HG03025 (cell line): Measurements from ENCODE around the gene RAD51B.

ENCODE experiments used
- ATAC-seq: cut with Tn5 transposase; IDR thresholded peaks from one replicate; pipeline ENCODE4 v1.9.1; 2021; ENCODE audit warnings: mild to moderate bottlenecking, moderate library complexity; ENCODE audit not compliant: unreplicated experiment, low FRiP score

The RAD51B gene

DNA sequence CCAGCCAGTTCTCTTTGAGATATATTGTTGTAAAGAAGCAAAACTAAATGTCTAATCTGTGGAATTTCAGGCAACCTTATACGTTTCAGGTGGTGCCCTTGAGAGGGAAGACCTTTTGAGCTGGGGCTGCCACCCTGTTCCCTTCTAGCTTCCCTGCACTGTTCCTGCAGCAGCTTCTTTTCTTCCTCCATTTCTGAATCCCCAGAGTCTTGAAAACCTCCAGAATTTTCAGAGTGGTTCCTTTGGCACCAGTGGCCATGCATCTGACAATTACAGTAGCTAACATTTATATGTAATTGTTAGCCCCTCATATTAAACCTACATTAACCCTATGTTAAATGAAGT is 702.0 kb downstream of the RAD51B start:
- ATAC-seq = no peak

DNA sequence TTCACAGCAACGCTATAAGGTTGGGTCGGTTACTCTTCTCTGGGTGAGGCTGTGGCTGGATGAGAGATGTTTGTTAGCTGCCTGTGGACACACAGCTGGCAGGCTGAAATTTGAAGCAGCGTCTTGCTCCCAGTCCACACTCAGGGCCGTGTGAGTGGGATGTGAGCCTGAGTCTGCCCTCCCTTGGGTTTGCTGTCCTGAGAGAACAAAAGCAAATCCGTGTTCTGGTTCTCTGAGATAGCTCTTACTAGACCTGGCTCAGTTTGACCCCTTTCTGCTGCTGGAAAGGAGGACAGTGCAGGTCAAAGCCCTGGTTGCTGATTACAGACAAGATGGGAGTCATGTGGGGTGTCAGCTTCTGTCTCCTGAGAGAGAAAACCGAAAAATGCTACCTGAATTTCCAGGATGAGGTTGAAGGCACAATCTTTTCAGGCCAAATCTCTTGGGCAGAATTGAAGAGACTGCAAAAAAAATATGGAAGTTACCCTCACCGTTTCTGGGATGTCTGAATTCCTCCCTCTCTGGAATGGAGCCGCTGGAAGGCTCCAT is 702.5 kb downstream of the RAD51B start:
- ATAC-seq = no peak

DNA sequence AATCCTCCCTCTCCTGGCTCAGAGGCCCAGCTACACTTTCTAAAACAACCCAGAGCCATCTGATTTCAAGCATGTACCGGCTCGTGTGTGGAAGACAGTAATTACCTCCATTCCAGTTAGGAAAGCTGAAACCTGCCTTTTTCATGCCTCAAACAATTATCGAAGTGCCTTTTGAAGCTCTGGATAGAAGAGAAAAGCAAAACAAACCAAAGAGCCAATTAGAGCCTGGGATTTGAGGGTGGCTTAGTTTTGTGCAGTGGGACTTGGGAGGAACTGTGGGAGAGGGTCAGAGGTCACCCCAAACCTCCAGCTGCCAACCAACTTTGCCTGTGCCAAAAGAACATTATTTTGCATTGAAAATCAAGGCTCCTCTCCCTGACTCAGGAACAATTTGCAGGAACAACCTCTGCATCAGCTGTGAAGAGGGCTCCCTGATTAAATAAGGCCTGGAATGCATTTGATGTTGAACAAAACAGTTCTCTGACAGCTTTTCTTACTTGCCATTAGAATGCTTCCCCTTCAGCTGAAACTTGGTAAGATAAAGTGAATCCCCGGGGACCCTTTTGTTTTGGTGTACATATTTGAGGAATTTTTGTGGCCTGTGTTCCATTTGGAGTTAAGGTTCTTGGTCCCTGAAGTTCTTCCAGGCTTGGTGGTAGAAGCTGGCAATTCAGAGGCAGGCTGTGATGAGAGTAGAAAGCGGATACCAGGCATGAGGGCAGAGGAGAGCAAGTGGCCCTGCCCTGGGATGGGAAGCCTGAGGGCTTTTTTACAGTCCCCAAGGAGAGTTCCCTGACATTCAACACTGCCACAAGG is 703.1 kb downstream of the RAD51B start:
- no peak for ATAC-seq

DNA sequence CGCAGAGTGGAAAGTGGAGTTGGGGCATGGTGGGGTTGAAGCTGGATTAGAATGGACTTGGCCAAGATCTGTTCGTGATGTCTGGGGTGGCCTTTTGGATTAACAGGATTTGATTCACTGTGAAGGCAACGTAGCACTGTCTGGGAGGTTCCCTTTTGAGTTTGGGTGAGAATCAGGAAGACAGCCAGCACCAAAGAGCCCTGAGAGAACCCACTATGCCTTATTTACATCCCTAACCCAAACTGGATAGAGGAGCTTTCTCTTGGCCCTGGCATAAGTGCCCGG is 703.7 kb downstream of the RAD51B start:
- ATAC-seq = no peak

DNA sequence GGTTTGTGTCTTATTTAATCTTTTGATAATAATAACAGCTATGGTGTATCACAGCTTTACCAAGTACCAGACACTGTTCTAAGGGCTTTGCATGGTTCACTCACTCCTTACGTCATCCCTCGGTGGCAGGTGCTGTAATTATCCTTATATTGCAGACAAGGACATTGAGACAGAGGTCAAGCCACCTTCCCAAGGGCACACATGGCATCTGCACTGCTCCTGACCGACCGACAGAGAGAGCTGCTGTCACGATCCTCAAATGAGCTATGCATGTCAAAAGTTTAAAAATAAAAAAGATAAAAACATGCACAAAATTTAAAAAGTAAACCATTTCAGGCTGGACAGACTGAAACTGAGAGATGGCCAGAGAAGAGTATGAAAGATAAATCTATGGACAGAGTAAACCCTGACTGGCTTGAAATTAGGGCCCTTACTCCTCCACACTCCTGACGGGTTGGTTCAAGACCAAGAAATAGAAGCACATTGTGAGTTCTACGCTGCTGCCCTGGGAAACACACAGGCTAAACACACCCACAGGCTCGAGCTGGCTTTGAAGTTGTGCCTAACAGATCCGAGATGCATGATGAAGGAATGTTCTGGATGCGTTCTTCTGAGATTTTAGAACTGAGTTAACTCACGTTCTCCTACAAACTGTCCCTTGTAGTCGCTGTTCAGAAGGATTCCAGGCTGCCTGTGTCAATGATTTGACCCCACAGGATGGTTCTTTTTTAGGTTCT is 704.6 kb downstream of the RAD51B start:
- ATAC-seq = no peak

DNA sequence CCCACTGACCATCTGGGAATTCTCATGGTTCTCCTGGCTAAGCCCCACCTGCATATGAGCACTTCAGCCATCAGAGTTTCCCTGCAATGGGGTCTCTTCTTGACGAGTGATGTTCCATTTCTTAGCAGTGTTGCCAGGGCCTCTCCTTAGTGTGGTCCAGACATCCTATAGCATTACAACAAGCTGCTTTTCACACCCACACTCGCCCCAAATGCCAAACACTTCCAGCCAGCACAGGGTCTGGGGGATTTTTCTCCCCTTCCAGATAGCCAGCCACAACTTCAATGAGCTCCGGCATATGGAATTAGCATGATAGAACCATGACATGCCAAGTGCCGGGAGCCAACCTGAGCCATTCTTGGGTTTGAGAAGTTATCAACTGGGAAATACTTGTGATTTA is 705.9 kb downstream of the RAD51B start:
- no peak for ATAC-seq

DNA sequence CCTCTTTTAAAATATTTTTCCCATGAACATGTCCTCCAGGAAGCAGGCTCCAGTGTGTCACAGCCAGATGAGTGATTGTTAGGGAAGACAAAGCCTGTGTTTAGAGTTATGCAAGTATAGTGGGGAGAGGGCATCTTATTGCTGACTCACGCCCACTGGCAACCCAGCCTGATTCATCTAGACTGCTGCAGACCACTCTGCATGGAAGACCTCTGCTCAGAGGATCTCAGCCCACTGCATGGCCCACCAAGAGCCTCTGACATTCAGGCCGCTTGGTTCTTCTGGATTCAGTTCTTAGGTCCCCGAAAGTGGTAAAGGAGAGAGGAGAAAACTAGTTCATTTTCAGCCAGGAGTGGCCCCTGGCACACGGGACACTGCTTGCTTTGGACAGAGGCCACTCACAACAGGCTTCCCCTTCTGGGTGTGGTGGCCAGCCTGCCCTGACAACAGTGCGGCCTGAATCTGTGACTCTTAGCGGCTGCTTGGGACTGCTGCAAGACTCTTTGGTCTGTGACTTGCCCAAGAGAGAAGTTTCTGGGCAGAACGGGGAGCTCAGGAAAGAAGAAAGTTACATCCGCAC is 707.0 kb downstream of the RAD51B start:
- no peak for ATAC-seq

DNA sequence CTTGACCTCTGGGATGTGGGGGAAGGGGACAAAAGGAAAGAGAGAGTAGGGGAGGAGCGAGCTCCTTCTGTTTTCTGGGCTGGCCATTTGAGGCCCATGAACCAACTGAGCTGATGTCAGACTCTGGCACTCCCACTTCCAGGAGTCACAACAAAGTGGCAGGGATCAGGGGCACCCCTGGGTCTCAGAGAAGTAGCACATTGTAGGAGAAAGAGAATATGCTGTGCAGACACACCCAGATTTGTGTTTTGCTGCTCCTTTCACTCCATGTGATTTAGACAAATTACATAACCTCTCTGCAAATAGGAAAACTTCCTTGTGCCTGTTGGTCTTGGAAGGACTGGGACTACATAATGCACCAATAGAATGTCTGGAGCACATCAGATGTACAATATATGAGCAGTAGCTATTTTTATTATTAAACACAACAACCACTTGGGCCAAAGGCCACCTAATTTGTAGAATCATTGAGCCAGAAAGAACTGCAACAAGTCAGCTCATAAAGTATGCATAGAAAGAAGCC is 707.8 kb downstream of the RAD51B start:
- no peak for ATAC-seq

DNA sequence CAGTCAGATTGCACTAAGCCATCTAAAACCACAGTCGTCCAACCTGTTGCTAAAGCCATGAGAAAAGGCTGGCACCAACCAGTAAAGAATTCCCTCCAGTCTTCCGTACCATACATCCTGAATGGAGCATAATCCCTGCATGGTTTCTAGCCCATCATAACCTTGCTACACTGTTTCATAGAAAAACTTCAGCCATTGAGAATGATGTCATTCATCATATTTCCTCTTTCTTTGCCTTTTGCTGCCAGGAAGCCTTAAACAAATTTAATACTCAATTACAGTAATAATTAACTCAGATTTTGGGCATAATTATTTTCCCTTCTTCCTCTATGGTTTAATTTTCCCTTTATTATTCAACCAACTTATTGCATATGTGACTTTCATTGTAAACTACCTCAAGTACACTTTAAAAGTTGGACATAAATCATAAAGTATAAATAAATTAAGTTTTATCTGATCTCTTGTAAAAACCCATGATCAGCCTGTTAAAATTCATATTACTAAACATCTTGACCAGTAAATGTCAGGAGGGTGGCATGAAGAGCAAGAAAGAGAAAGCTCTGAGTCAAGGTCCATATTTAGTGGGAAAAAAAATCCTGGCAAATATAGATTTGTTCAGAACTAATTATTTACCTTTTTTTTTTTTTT is 708.6 kb downstream of the RAD51B start:
- no peak for ATAC-seq

DNA sequence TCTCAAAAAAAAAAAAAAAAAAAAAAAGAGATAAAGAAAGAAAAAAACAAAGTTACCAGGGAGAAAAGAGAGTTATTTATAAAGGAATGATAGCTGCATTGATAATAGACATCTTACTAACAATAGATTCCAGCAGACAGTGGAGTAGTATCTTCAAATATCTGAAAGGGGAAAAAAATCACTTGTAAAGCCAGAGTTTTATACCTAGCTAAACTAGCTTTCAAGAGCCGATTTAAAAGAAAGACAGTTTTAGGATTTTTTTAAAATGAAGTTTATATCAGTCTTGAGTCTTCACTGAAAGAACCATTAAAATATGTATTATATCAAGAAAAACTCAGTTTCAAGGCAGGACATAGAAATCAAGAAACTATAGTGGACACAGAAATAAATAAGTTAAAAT is 710.9 kb downstream of the RAD51B start:
- ATAC-seq = no peak

DNA sequence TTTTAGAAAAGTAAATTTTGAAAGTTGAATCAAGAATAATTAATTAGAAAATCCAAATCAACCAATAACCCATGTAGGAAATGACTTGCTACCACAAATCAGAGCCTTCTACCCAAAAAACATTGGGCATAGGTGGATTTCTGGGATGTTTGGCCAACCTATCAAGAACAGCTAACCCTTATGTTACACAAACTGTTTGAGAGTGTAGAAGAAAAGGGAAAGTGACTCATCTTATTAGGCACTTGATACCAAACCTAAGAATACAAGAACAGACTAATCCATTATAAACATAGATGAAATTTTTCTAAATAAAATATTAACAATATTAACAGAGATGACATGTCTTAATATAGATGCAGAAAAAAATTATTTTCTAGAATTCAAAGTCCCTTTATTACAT is 712.9 kb downstream of the RAD51B start:
- ATAC-seq = no peak

DNA sequence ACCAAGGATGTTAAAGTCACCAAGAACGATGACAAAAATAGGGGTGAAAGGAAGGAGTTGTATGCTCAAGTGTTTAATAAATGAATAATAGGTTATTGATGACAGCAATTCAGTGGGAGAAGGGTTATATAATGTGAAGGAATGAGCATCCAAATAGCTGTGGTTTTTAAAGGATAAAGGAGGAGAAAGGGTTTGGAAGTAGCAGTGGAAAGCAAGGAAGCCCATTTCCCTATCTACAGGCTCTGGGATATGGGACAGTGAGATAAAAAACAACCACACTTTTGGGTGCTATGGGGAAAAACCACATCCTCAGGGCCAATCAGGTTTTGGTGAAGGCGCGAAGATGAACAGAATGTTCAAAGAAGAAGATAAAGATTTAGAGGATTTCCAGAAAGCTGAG is 714.7 kb downstream of the RAD51B start:
- no peak for ATAC-seq

DNA sequence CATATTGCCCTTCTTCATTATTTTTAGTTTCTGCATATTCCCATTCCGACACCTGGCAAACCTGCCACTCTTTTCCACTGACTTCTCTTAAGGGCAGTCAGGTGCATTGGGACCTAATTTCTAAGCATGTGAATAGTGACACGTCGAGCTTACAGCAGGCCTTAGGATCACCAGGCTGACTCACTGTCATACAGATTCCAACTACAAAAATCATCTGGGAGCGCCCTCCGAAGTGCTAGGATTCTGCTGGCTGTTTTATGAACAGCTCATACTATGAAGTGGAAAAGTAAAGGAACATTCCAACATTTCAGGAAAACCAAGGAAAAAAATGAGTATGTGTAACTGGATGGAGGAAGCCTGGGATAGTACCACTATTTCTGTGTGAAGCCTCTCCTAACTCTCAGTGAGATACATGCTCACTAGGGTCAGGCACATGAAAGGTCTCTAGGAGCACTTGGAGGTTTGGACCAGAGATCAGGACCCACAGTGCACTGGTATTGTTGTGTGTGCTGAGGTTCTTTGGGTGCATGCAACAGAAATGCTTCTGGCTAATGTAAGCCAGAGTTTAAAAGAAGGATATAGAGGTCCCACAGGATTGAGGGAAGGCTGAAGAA is 715.9 kb downstream of the RAD51B start:
- no peak for ATAC-seq

DNA sequence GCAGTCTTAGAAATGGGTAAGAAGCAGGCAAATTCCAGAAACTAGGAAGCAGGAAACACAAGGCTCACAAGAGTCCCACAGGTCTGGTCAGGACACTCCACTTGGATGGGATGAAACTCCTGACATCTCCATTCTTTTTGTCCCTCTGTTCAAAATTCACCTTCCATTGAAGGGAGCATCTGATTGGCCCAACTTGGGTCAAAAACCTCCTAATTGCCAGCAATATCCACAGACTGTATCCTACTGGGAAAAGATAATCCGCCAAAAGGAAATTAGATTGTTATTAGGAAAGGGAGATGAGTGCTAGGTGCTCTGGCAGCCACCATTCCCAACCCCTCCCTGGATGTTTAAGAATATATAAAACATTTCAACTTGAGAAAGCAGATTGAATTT is 716.4 kb downstream of the RAD51B start:
- no peak for ATAC-seq

DNA sequence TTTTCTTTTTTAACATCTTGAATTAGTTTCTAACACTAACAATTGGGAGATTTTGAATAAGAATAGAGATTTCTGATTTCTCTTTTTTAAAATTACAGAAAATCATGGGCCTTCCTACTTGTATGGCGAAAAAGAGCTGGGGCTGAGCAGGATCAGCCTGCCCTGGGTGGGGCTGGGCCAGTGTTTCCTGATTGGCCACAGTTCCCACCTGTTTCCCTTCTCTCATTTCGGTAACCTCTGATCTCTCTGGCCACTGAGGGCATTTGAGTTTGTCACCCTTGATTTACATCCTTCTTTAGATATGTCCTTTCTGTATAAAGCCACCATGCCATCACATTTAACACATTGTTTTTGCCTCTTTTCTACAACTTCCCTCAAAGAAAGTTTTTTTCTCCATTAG is 719.1 kb downstream of the RAD51B start:
- ATAC-seq = no peak

DNA sequence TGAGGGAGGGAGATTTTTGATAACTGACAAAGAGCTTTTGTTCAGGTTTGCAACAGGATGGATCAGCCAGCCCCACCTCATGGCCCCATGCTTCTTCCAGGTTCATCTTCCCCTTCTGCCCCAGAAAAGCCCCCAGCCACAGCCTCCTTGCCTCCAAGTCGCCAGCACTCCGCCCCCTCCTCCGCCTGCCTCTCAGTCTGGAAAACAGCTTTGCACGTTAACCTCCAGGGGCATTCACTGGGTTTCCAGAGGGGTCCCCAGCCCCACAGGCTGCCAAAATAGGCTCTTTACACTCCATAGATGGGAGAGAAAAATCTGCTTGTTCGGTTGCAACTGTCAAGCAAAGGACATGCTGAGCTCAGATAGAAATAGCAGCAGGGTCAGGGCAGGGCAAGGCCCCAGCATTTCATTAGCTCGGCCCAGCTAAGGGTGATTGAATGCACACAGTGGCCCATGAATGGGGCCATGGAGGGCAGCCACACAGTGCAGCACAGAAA is 719.7 kb downstream of the RAD51B start:
- no peak for ATAC-seq

DNA sequence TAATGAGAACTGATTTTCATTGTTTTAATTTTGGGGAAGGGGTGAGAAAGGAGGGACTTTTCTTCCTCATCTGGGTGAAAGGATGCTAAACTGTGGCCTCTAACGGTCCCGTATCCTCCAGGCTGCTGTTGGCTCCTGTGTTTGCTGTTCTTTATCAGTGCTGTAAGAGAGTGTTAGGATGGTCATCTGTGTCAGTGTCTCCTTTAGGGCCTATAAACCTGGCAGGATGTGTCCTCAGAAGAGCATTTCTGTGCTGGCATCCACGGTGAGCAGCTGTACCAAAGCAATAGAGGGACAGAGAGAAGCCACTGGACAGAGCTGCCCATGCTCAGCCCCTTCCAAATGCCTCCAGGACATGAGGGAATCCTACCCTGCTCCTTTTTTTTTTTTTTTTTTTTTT is 720.2 kb downstream of the RAD51B start:
- ATAC-seq = no peak

DNA sequence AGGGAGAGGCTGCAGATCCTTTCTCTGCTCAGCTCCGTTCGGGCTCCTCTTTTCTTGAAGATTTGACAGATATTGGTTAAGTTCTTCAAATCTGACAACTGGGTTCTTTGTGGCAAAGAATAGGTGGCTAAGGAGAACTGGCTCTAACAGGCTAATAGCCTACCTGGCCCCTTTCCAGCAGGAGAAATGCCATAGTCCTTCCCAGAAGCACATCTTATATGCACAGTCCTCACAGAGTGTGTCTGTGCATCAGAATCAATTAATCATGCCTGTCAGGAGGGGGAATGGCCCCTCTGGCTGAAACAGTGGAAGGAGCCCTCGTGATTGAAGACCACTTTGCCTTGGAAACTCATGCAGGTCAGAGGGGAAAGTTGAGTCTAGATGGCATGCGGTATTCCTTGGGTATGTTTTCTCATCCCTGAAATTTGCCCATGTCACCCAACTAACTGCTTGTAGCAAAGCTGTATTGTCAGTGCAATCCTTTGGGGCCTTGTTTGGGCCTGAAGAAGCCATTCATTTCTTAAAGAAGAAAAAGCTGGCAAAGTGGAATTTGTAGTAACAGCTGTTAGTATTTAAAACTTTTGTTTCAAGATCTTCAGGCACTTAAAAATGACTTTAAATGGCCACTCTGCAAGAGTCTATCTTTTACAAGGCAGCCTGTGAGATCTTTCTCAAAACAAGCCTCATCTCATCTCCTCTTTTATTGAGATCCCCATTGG is 721.8 kb downstream of the RAD51B start:
- no peak for ATAC-seq

DNA sequence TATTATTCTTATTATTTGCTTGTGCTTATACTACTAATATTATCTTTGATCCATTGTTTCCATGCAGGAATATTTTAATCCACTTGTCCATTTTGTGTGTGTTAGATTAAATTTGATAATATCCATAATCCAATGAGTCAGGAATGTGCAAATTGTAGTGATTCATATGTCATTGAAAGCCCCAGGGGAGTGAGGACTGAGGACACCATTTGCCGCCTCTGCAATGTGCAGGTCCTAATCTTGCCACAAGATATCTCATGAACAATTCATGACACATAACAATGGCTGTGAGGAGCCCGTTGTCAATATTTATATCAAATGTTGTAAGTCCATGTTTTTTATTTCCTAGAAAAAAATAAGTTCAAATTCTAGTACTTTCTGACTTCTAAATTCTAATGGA is 722.8 kb downstream of the RAD51B start:
- ATAC-seq = no peak

DNA sequence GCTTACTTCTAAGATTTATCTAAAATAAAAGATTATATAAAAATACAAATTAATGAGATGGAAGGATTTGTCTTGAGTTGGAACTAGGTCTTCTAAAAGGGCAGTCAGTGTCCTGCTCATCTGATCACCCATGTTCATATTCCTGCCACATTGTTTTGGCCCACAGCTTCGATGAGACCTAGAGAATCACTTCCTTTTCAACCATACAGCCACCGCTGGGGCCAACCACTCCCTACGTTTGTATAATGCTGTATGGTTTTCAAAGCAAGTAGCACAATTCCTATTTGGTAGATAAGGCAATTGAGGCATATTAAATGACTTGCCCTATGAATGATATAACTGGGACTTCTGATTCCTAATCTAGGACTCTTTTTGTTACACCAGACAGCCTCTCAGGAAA is 723.9 kb downstream of the RAD51B start:
- ATAC-seq = no peak
